Ectodermal cell (in vitro differentiated cells): Measurements from ENCODE around the gene PEX6.

Experiments used
- H3K27ac ChIP-seq: 2 replicates; pipeline ENCODE4 v1.7.0; 2013; ENCODE audit warnings: mild to moderate bottlenecking, low read depth, low read length; ENCODE audit not compliant: insufficient read depth, poor library complexity, severe bottlenecking
- H3K27me3 ChIP-seq: 2 replicates; pipeline ENCODE4 v1.7.0; 2013; ENCODE audit warnings: mild to moderate bottlenecking, low read length; ENCODE audit not compliant: insufficient read depth, control insufficient read depth, poor library complexity, severe bottlenecking
- H3K36me3 ChIP-seq: one replicate; pipeline ENCODE4 v1.7.0; 2013; ENCODE audit warnings: low read length; ENCODE audit not compliant: control insufficient read depth, insufficient read depth
- H3K4me1 ChIP-seq: one replicate; pipeline ENCODE4 v1.7.0; 2013; ENCODE audit warnings: low read length; ENCODE audit not compliant: control insufficient read depth, insufficient read depth
- H3K4me3 ChIP-seq: 2 replicates; pipeline ENCODE4 v1.7.0; 2013; ENCODE audit warnings: low read depth, low read length, control low read depth; ENCODE audit not compliant: insufficient read depth
- H3K9me3 ChIP-seq: 2 replicates; pipeline ENCODE4 v1.7.0; 2013; ENCODE audit warnings: mild to moderate bottlenecking, low read length, moderate library complexity; ENCODE audit not compliant: control insufficient read depth
- WGBS, 2 experiments: methylation state at CpG; one replicate each; pipeline ENCODE4 v1.1.7; 2013; ENCODE audit warnings: missing lambda C conversion rate in 2 of 2; 5-methylcytosine and 5-hydroxymethylcytosine counted together

Gene PEX6

DNA sequence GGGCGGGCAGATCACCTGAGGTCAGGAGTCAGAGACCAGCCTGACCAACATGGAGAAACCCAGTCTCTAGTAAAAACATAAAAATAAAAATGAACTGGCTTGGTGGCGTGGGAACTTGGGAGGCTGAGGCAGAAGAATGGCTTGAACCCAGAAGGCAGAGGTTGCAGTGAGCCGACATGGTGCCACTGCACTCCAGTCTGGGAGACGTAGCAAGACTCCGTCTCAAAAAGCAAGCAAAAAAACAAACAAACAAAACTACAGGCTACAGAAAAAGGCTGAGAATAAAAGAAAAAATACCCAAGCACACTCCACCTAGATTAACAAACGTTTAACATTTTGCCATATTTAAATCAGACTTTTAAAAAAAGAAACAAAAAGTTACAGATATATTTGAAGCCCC, 57.2 kb downstream of the PEX6 start:
- no peaks in the 10 kb centered on the region for H3K4me1 ChIP-seq
- WGBS, 2 experiments = 87 to 88% methylated on average over 6 of the region's 6 CpGs
- H3K9me3 ChIP-seq = no peaks in the 10 kb centered on the region
- no peaks in the 10 kb centered on the region for H3K27me3 ChIP-seq
- H3K4me3 ChIP-seq = no peak overlapping the region
- no peak overlapping the region for H3K27ac ChIP-seq
- no peaks in the 10 kb centered on the region for H3K36me3 ChIP-seq

DNA sequence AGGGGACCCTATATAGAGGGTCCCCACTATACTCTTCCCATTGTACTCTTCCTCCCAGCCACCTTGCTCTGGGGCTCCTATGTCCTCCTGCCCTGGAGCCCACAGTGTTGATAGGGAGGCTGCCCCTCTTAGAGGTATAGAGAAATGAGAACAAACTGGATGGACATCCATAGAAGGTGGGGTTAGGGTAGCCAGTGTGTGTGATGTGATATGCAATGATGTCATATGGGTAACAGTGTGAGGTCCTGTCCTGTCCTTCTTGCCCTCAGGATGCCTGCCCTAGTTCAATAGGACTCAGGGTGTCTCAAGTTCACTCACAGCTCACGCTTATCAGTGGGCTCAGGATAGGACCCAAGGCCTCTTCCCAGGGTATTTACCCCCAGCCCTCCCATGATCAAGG, 62.7 kb downstream of the PEX6 start:
- no peak overlapping the region for H3K27ac ChIP-seq
- H3K27me3 ChIP-seq = no peaks in the 10 kb centered on the region
- no peaks in the 10 kb centered on the region for H3K36me3 ChIP-seq
- H3K9me3 ChIP-seq = no peaks in the 10 kb centered on the region
- H3K4me1 ChIP-seq = no peaks in the 10 kb centered on the region
- no peak overlapping the region for H3K4me3 ChIP-seq
- 88 to 98% methylated on average over 1 of the region's 1 CpG for WGBS, 2 experiments

DNA sequence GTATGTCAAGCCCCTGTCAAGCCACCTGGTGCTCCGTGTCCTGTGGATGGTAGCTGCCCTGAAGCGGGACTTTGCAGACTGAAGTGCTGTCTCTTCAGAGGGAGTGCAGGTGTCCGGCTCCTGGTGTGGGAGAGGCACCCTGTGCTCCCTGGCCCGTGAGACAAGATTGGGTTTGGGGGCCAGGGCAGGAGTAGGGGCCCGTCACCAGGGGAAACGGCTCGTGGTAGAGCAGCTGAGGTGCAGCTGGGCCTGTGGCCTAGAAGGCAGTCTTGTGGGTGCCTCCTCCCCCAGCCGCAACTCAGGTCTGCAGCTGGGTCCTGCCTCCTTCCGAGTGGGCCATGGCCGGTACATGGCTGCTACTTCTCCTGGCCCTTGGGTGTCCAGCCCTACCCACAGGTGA, 63.2 kb downstream of the PEX6 start, which contains the start of gene PTCRA:
Gene PTCRA (plus strand): TSS at position 322 of the 400 bp plus-strand sequence. CDS start 17 bp downstream, at position 339.
- H3K36me3 ChIP-seq = no peaks in the 10 kb centered on the region
- no peak within 1 kb of the TSS for H3K4me3 ChIP-seq
- 92 to 94% methylated on average over 10 of the region's 10 CpGs for WGBS, 2 experiments

DNA sequence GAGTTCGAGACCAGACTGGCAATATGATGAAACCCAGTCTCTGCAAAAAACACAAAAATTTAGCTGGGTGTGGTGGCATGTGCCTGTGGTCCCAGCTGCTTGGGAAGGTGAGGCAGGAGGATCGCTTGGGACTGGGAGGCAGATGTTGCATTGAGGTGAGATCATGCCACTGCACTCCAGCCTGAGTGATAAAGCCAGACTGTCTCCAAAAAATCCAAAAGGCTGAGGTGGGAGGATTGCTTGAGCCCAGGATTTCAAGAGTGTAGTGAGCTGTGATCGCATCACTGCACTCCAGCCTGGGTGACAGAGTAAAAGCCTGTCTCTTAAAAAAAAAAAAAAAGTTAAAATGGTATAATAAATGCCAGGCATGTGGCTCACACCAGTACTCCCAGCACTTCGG, 64.4 kb downstream of the PEX6 start:
- H3K4me3 ChIP-seq = no peak overlapping the region
- WGBS, 2 experiments = 92% methylated on average over 4 of the region's 4 CpGs
- H3K4me1 ChIP-seq = no peaks in the 10 kb centered on the region
- no peaks in the 10 kb centered on the region for H3K36me3 ChIP-seq
- H3K27me3 ChIP-seq = no peaks in the 10 kb centered on the region
- H3K9me3 ChIP-seq = no peaks in the 10 kb centered on the region
- H3K27ac ChIP-seq = no peak overlapping the region

More for the DNA sequence above, 63.2 kb downstream of the PEX6 start, which contains the start of gene PTCRA:
- no peaks in the 10 kb centered on the region for H3K4me1 ChIP-seq
- H3K9me3 ChIP-seq = no peaks in the 10 kb centered on the region
- H3K27ac ChIP-seq = no peak within 1 kb of the TSS
- no peaks in the 10 kb centered on the region for H3K27me3 ChIP-seq
